Endothelial cell of umbilical vein (primary cell): ENCODE results near the gene DTD1. TPM values are rescaled to one million over a fixed set of nuclear protein-coding genes. Genes with fewer than 3 reads are reported as not detected.

Source experiments
- BruUV-seq: library from RNA; stranded (reverse); fragments of 400-500 nt; replicated peaks from 2 replicates; lab custom pipeline; 2021; lab: Mats Ljungman, UMichigan
- CTCF ChIA-PET: fragments of 300-600, 350-600 bp; sonication (Branson Sonifier 250); formaldehyde crosslinking; loops from one replicate; lab custom pipeline; 2021; ENCODE audit warnings: antibody characterized with exemption, inconsistent platforms; lab: Charles Lee
- POLR2A ChIA-PET: fragments of 300-600, 350-600 bp; sonication (Branson Sonifier 250); formaldehyde crosslinking; loops from one replicate; lab custom pipeline; 2021; ENCODE audit warnings: antibody characterized with exemption, inconsistent platforms; lab: Charles Lee
- DNase-seq: peaks from one replicate; pipeline ENCODE4 v3.0.0-alpha.2; 2011; ENCODE audit warnings: low read depth, low spot score
- FAIRE-seq: peaks from 2 replicates; lab custom pipeline; 2011; peaks lifted over from hg19 to GRCh38; lab: Jason Lieb, UNC
- H2AFZ ChIP-seq: 2 replicates; pipeline ENCODE4 v1.6.0; 2012; ENCODE audit warnings: low read depth, low read length, control low read depth, inconsistent platforms
- H3K27ac ChIP-seq: 2 replicates; pipeline ENCODE4 v1.5.1; 2011; ENCODE audit warnings: low read depth, mild to moderate bottlenecking, control low read depth, low read length, moderate library complexity; ENCODE audit not compliant: insufficient read depth
- H3K27me3 ChIP-seq, 2 experiments: 2 replicates each; pipeline versions ENCODE4 v1.6.0 to v1.6.1; 2011; ENCODE audit warnings: low read length in 2 of 2, mixed read lengths in 1 of 2; ENCODE audit not compliant: control insufficient read depth in 2 of 2, insufficient read depth in 2 of 2
- H3K36me3 ChIP-seq, 2 experiments: 2 replicates in 1 of 2; 3 replicates in 1 of 2; pipeline ENCODE4 v1.5.1; 2011; ENCODE audit warnings: low read length in 2 of 2, mild to moderate bottlenecking in 1 of 2, moderate library complexity in 1 of 2; ENCODE audit not compliant: control insufficient read depth in 2 of 2, insufficient read depth in 2 of 2; ENCODE audit errors: extremely low read depth in 1 of 2
- H3K4me1 ChIP-seq: 3 replicates; pipeline ENCODE4 v1.5.1; 2011; ENCODE audit warnings: mild to moderate bottlenecking, low read length; ENCODE audit not compliant: control insufficient read depth, insufficient read depth; ENCODE audit errors: extremely low read depth
- H3K4me2 ChIP-seq: 2 replicates; pipeline ENCODE4 v1.6.1; 2011; ENCODE audit warnings: low read length, control low read depth, mixed read lengths; ENCODE audit not compliant: insufficient read depth
- H3K4me3 ChIP-seq, 3 experiments: fragments of 200-600 bp in 1 of 3; sonication (generic), shearing (Covaris generic) in 1 of 3; replicated peaks in 1 of 3; 2 replicates each; pipeline ENCODE4 v1.5.1; 2011 to 2016; ENCODE audit warnings: control low read depth in 3 of 3, low read length in 3 of 3, mild to moderate bottlenecking in 2 of 3, inconsistent platforms in 1 of 3, low read depth in 1 of 3, moderate library complexity in 1 of 3; ENCODE audit not compliant: insufficient read depth in 1 of 3
- H3K79me2 ChIP-seq: 2 replicates; pipeline ENCODE4 v1.6.0; 2012; ENCODE audit warnings: low read length, inconsistent platforms; ENCODE audit not compliant: control insufficient read depth, insufficient read depth
- H3K9ac ChIP-seq: replicated peaks from 2 replicates; pipeline ENCODE3; 2011; ENCODE audit warnings: low read length, control low read depth; ENCODE audit not compliant: insufficient read depth; ENCODE audit errors: extremely low read depth
- H3K9me1 ChIP-seq: replicated peaks from 3 replicates; pipeline ENCODE4 v1.6.0; 2011; ENCODE audit warnings: mild to moderate bottlenecking, low read length; ENCODE audit not compliant: control insufficient read depth, insufficient read depth; ENCODE audit errors: extremely low read depth
- H3K9me3 ChIP-seq: replicated peaks from 2 replicates; pipeline ENCODE4 v1.5.1; 2012; ENCODE audit warnings: low read length, inconsistent platforms; ENCODE audit not compliant: control insufficient read depth, insufficient read depth
- H4K20me1 ChIP-seq: replicated peaks from 2 replicates; pipeline ENCODE3; 2011; ENCODE audit warnings: mild to moderate bottlenecking, low read length; ENCODE audit not compliant: control insufficient read depth, insufficient read depth; ENCODE audit errors: extremely low read depth
- CTCF ChIP-seq, 2 donors: IDR thresholded peaks; 1 replicate in 1 of 2; 2 replicates in 1 of 2; pipeline ENCODE4 v1.5.1; 2011; ENCODE audit warnings: low read length in 2 of 2, mild to moderate bottlenecking in 2 of 2, moderate library complexity in 2 of 2, control low read depth in 1 of 2, inconsistent platforms in 1 of 2, low read depth in 1 of 2; ENCODE audit not compliant: insufficient read depth in 1 of 2; ENCODE audit errors: extremely low read depth in 1 of 2
- EZH2 ChIP-seq: IDR thresholded peaks from 2 replicates; pipeline ENCODE4 v1.6.1; 2012; ENCODE audit warnings: borderline replicate concordance, low read depth, mild to moderate bottlenecking, moderate library complexity, low read length, inconsistent platforms; ENCODE audit not compliant: severe bottlenecking
- FOS ChIP-seq: IDR thresholded peaks from 2 replicates; pipeline ENCODE4 v1.6.1; 2011; ENCODE audit warnings: mild to moderate bottlenecking, low read length, moderate library complexity, borderline replicate concordance; ENCODE audit not compliant: insufficient read depth
- GATA2 ChIP-seq: IDR thresholded peaks from 2 replicates; pipeline ENCODE4 v1.7.0; 2011; ENCODE audit warnings: low read depth, mild to moderate bottlenecking, moderate library complexity, mixed read lengths, low read length; ENCODE audit not compliant: insufficient read length, insufficient read depth
- JUN ChIP-seq: IDR thresholded peaks from 2 replicates; pipeline ENCODE4 v1.6.1; 2011; ENCODE audit warnings: borderline replicate concordance, low read depth; ENCODE audit not compliant: insufficient read length, insufficient read depth
- MAX ChIP-seq: IDR thresholded peaks from 2 replicates; pipeline ENCODE4 v1.6.1; 2011; ENCODE audit not compliant: insufficient read depth, insufficient read length
- MYC ChIP-seq: IDR thresholded peaks from one replicate; pipeline ENCODE4 v1.6.1; 2011; ENCODE audit warnings: mild to moderate bottlenecking, low read depth, low read length
- POLR2A ChIP-seq: IDR thresholded peaks from 2 replicates; pipeline ENCODE4 v1.6.1; 2012; ENCODE audit warnings: low read depth, mild to moderate bottlenecking, control low read depth, low read length
- POLR2AphosphoS5 ChIP-seq: IDR thresholded peaks from 2 replicates; pipeline ENCODE4 v1.6.1; 2012; ENCODE audit warnings: low read depth, mild to moderate bottlenecking, control low read depth, low read length, moderate library complexity; ENCODE audit not compliant: insufficient read depth
- dilution Hi-C: fragments of 300-500 bp; cut with MboI; formaldehyde crosslinking; loops from one replicate; pipeline ENCODE4 v1.15.0; 2019; ENCODE audit warnings: low sequenced_read_pairs; ENCODE audit not compliant: extremely low pct_ligation_motif_present
- intact Hi-C: fragments of 100-400 bp; cut with micrococcal nuclease; formaldehyde crosslinking; loops from one replicate; pipeline ENCODE4 v1.10.0; 2022
- polyA plus RNA-seq, 4 experiments: library from polyadenylated mRNA; depleted of rRNA in 3 of 4; stranded (reverse) in 3 of 4; unstranded in 1 of 4; fragments of >200 nt; gene quantifications; 2 replicates each; pipeline versions ENCODE4 v1.2.1 to v1.2.3, GENCODE V29; 2011 to 2012; ENCODE audit warnings: missing spikeins in 1 of 4
- total RNA-seq: library from RNA; stranded (reverse); gene quantifications from 2 replicates; pipeline ENCODE4 v1.2.3, GENCODE V29; 2021

The DTD1 gene
- total and polyA plus RNA-seq, 2 donors (not counting 3 experiments of a cell fraction or from before 2014, with no cell fraction given), result 48.2 to 50.8 TPM

- H3K79me2 ChIP-seq, result no peaks in the 10 kb centered on the region
- no peaks in the 10 kb centered on the region for H4K20me1 ChIP-seq
- POLR2A ChIA-PET, result no interaction called here
- no peaks in the 10 kb centered on the region for H3K9me3 ChIP-seq
- peak; percentile 90 for DNase-seq
- CTCF ChIA-PET, result interaction anchor here (1.2 to 1.3 kb wide), 2 partner anchors 10 to 162 kb away, joined by 3 to 4 read pairs; no protein-coding TSS in a partner anchor
- peak overlapping the region; percentile 82 for H2AFZ ChIP-seq
- H3K4me1 ChIP-seq, result peaks cover 5% of the 10 kb centered on the region
- dilution Hi-C loops, result no loop called here
- no peaks in the 10 kb centered on the region for H3K9me1 ChIP-seq
- H3K27ac ChIP-seq, result peak overlapping the region; percentile 52
- intact Hi-C loops, result loop anchor here (2.0 kb wide), 1 partner anchor 161 kb away; no protein-coding TSS in a partner anchor
- TF ChIP-seq EZH2 (no peak), CTCF (IDR thresholded peaks at IDR 0.05; ENCODE audit: extremely low read depth in 1 of 2, insufficient read depth in 1 of 2, low read depth in 1 of 2, low read length in 2 of 2) (no peak), JUN (no peak), FOS (no peak), GATA2 (no peak), POLR2A (peak; percentile 80), MYC (no peak), MAX (peak; percentile 98), POLR2AphosphoS5 (peak; percentile 40)
- H3K4me2 ChIP-seq, result peak overlapping the region; percentile 68
- peak overlapping the region; percentile 67 for H3K9ac ChIP-seq
- no TSS peak for BruUV-seq
- H3K4me3 ChIP-seq, result peak overlapping the region; percentile 71 to 97 (median 80)
- no peaks in the 10 kb centered on the region for H3K36me3 ChIP-seq
- H3K27me3 ChIP-seq, result peaks cover 0 to 2% of the 10 kb centered on the region in 2 experiments
- peak; percentile 100 for FAIRE-seq
These were observed 206.0 kb downstream of the DTD1 start for GRCh38 chr20:18793625-18794427.
